SH-SY5Y (cell line): ENCODE measurements around the gene PRKAB2.

ENCODE experiments used
- GATA2 ChIP-seq: IDR thresholded peaks from 2 replicates; pipeline ENCODE4 v1.6.1; 2011; ENCODE audit warnings: mild to moderate bottlenecking, low read depth, low read length
- GATA3 ChIP-seq: IDR thresholded peaks from 2 replicates; pipeline ENCODE4 v1.6.1; 2011; ENCODE audit warnings: low read depth, mild to moderate bottlenecking, low read length, moderate library complexity

Gene PRKAB2

GRCh38 chr1:147201786-147202185, 29.5 kb upstream of the PRKAB2 start:
- no peak for TF ChIP-seq GATA3
- no peak for TF ChIP-seq GATA2

- TF ChIP-seq GATA3 (no peak), GATA2 (no peak)
Observed at GRCh38 chr1:147201276-147201675, 29.0 kb upstream of the PRKAB2 start.

GRCh38 chr1:147189514-147189913, 17.2 kb upstream of the PRKAB2 start:
- no peak for TF ChIP-seq GATA2
- no peak for TF ChIP-seq GATA3

GRCh38 chr1:147185432-147185831, 13.2 kb upstream of the PRKAB2 start:
- TF ChIP-seq GATA2 (no peak), GATA3 (no peak)

- TF ChIP-seq GATA3 (no peak), GATA2 (no peak)
Observed at GRCh38 chr1:147177611-147178380, 5.5 kb upstream of the PRKAB2 start.

- no peak for TF ChIP-seq GATA3
- TF ChIP-seq GATA2 = no peak
Observed at GRCh38 chr1:147171399-147172167, 687 bp downstream of the PRKAB2 start.

GRCh38 chr1:147169840-147170674, 2.2 kb downstream of the PRKAB2 start:
- no peak for TF ChIP-seq GATA2
- TF ChIP-seq GATA3 = no peak

- TF ChIP-seq GATA3 (no peak), GATA2 (no peak)
Observed at GRCh38 chr1:147169171-147169570, 3.1 kb downstream of the PRKAB2 start.

GRCh38 chr1:147168626-147169058, 3.6 kb downstream of the PRKAB2 start:
- TF ChIP-seq GATA2 = no peak
- no peak for TF ChIP-seq GATA3

GRCh38 chr1:147167365-147167764, 4.9 kb downstream of the PRKAB2 start:
- TF ChIP-seq GATA3 (no peak), GATA2 (no peak)

GRCh38 chr1:147163019-147163418, 9.3 kb downstream of the PRKAB2 start:
- TF ChIP-seq GATA2 (no peak), GATA3 (no peak)

GRCh38 chr1:147162093-147162492, 10.2 kb downstream of the PRKAB2 start:
- TF ChIP-seq GATA2 (no peak), GATA3 (no peak)

- TF ChIP-seq GATA3 = no peak
- no peak for TF ChIP-seq GATA2
Observed at GRCh38 chr1:147156642-147157041, 15.6 kb downstream of the PRKAB2 start.

GRCh38 chr1:147152772-147153171, 19.5 kb downstream of the PRKAB2 start:
- TF ChIP-seq GATA2 (no peak), GATA3 (no peak)
